Panc1 (cell line): ENCODE data around the gene ABHD14A. TPM values are rescaled to one million over a fixed set of nuclear protein-coding genes. Genes with fewer than 3 reads are reported as not detected.

ENCODE experiments used
- ATAC-seq: fragments of 200-7000 bp; cut with Tn5 transposase; 2 replicates; pipeline ENCODE4 v1.9.1; 2020; ENCODE audit warnings: mild to moderate bottlenecking, moderate library complexity
- BruUV-seq: library from RNA; stranded (reverse); fragments of 400-500 nt; replicated peaks from 2 replicates; lab custom pipeline; 2021; lab: Mats Ljungman, UMichigan
- CTCF ChIA-PET: fragments of 300-600 bp; sonication (Branson Sonifier 250); formaldehyde crosslinking; loops from one replicate; lab custom pipeline; 2022; ENCODE audit warnings: antibody characterized with exemption; lab: Charles Lee
- POLR2A ChIA-PET: fragments of 300-600 bp; sonication (Branson Sonifier 250); formaldehyde crosslinking; loops from one replicate; lab custom pipeline; 2022; ENCODE audit warnings: antibody characterized with exemption; lab: Charles Lee
- DNase-seq: peaks from one replicate; pipeline ENCODE4 v3.0.0-alpha.2; 2010; ENCODE audit warnings: low read depth, low spot score
- H3K27ac ChIP-seq: 2 replicates; pipeline ENCODE4 v1.5.1; 2011; ENCODE audit warnings: mild to moderate bottlenecking, low read length, inconsistent platforms
- H3K27me3 ChIP-seq: fragments of 200-500 bp; sonication (Bioruptor generic); 2 replicates; pipeline ENCODE4 v1.6.0; 2014; ENCODE audit warnings: low read length, inconsistent platforms; ENCODE audit not compliant: control insufficient read depth, insufficient read depth
- H3K36me3 ChIP-seq: fragments of 200-500 bp; sonication (Bioruptor generic); 2 replicates; pipeline ENCODE4 v1.5.1; 2014; ENCODE audit warnings: inconsistent platforms, mild to moderate bottlenecking, low read length, moderate library complexity; ENCODE audit not compliant: control insufficient read depth, insufficient read depth
- H3K4me1 ChIP-seq: 2 replicates; pipeline ENCODE4 v1.5.1; 2011; ENCODE audit warnings: inconsistent platforms, mild to moderate bottlenecking, low read length, moderate library complexity; ENCODE audit not compliant: control insufficient read depth, insufficient read depth
- H3K4me3 ChIP-seq, 2 experiments: 2 replicates each; pipeline ENCODE4 v1.5.1; 2011 to 2012; ENCODE audit warnings: low read depth in 2 of 2, low read length in 2 of 2, mild to moderate bottlenecking in 2 of 2, inconsistent platforms in 1 of 2, moderate library complexity in 1 of 2
- H3K9me3 ChIP-seq: fragments of 200-500 bp; sonication (Bioruptor generic); 2 replicates; pipeline ENCODE4 v1.5.1; 2014; ENCODE audit warnings: low read depth, mild to moderate bottlenecking, inconsistent platforms, low read length, moderate library complexity; ENCODE audit not compliant: control insufficient read depth, insufficient read depth
- POLR2AphosphoS5 ChIP-seq: IDR thresholded peaks from 2 replicates; pipeline ENCODE4 v1.6.1; 2012; ENCODE audit warnings: mild to moderate bottlenecking, low read depth, low read length, moderate library complexity
- SIN3A ChIP-seq: IDR thresholded peaks from 2 replicates; pipeline ENCODE4 v1.6.1; 2012; ENCODE audit warnings: low read depth, mild to moderate bottlenecking, low read length, moderate library complexity, borderline replicate concordance; ENCODE audit not compliant: insufficient read depth
- TCF7L2 ChIP-seq: IDR thresholded peaks from 2 replicates; pipeline ENCODE4 v1.6.1; 2011; ENCODE audit warnings: mild to moderate bottlenecking, low read depth, low read length, inconsistent platforms
- in situ Hi-C: cut with HindIII; loops from 2 replicates; pipeline ENCODE4 v1.10.0; 2016; ENCODE audit warnings: low sequenced_read_pairs, low pct_unique_long_range_greater_than_20kb
- intact Hi-C: fragments of 100-400 bp; cut with micrococcal nuclease; formaldehyde crosslinking; loops from one replicate; pipeline ENCODE4 v1.10.0; 2022; ENCODE audit not compliant: unreplicated experiment
- total RNA-seq: library from RNA; stranded (reverse); gene quantifications from one replicate; pipeline ENCODE4 v1.2.1, GENCODE V29; 2021; ENCODE audit not compliant: unreplicated experiment
- TF ChIP-seq, protein P1 (sequence below), 2 experiments: IDR thresholded peaks; 2 replicates each; pipeline ENCODE4 v1.6.1; 2011 to 2012; ENCODE audit warnings: low read depth in 2 of 2, control low read depth in 1 of 2, low read length in 1 of 2, mild to moderate bottlenecking in 1 of 2, moderate library complexity in 1 of 2; ENCODE audit not compliant: insufficient read depth in 1 of 2
- TF ChIP-seq, protein P2 (sequence below): fragments of 450-650 bp; IDR thresholded peaks from 2 replicates; pipeline ENCODE4 v1.5.1; 2017; ENCODE audit warnings: mild to moderate bottlenecking

Gene ABHD14A
- total RNA-seq, 1 experiment from 2014 or later, result 11.3 TPM

DNA sequence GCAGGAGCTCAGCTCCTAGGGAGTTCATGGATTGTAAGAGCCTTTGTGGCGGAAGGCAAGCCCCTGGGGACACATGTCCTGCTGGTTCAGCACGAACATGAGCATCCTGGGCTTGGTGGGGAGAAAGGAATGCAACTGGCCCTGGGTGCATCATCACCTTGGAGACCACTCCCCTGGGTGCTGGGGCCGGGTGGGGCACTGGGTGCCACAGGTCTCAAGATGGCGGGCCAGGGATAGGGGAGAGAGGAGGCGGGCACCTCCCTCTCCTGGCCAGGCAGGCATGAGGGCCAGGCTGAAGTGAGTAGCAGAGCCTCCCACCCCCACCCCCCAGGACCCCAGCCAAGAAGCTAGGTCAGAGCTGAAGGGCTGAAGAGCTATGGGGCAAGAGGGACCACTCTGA is 8.4 kb upstream of the ABHD14A start:
- in situ Hi-C loops (no loop called here), intact Hi-C loops (no loop called here)
- no peaks in the 10 kb centered on the region for H3K9me3 ChIP-seq
- H3K27ac ChIP-seq, result peak overlapping the region; percentile 69
- POLR2A ChIA-PET, result no interaction called here
- no peak for DNase-seq
- peak overlapping the region; percentile 58 to 71 for H3K4me3 ChIP-seq
- BruUV-seq, result no TSS peak
- CTCF ChIA-PET, result no interaction called here
- H3K4me1 ChIP-seq, result peaks cover 12% of the 10 kb centered on the region
- TF ChIP-seq TCF7L2 (no peak), POLR2AphosphoS5 (no peak), SIN3A (no peak)
- TF ChIP-seq, protein P1, sequence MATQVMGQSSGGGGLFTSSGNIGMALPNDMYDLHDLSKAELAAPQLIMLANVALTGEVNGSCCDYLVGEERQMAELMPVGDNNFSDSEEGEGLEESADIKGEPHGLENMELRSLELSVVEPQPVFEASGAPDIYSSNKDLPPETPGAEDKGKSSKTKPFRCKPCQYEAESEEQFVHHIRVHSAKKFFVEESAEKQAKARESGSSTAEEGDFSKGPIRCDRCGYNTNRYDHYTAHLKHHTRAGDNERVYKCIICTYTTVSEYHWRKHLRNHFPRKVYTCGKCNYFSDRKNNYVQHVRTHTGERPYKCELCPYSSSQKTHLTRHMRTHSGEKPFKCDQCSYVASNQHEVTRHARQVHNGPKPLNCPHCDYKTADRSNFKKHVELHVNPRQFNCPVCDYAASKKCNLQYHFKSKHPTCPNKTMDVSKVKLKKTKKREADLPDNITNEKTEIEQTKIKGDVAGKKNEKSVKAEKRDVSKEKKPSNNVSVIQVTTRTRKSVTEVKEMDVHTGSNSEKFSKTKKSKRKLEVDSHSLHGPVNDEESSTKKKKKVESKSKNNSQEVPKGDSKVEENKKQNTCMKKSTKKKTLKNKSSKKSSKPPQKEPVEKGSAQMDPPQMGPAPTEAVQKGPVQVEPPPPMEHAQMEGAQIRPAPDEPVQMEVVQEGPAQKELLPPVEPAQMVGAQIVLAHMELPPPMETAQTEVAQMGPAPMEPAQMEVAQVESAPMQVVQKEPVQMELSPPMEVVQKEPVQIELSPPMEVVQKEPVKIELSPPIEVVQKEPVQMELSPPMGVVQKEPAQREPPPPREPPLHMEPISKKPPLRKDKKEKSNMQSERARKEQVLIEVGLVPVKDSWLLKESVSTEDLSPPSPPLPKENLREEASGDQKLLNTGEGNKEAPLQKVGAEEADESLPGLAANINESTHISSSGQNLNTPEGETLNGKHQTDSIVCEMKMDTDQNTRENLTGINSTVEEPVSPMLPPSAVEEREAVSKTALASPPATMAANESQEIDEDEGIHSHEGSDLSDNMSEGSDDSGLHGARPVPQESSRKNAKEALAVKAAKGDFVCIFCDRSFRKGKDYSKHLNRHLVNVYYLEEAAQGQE (IDR thresholded peaks at IDR 0.05; ENCODE audit: insufficient read depth in 1 of 2, low read depth in 2 of 2, low read length in 1 of 2), result no peak
- TF ChIP-seq, protein P2, sequence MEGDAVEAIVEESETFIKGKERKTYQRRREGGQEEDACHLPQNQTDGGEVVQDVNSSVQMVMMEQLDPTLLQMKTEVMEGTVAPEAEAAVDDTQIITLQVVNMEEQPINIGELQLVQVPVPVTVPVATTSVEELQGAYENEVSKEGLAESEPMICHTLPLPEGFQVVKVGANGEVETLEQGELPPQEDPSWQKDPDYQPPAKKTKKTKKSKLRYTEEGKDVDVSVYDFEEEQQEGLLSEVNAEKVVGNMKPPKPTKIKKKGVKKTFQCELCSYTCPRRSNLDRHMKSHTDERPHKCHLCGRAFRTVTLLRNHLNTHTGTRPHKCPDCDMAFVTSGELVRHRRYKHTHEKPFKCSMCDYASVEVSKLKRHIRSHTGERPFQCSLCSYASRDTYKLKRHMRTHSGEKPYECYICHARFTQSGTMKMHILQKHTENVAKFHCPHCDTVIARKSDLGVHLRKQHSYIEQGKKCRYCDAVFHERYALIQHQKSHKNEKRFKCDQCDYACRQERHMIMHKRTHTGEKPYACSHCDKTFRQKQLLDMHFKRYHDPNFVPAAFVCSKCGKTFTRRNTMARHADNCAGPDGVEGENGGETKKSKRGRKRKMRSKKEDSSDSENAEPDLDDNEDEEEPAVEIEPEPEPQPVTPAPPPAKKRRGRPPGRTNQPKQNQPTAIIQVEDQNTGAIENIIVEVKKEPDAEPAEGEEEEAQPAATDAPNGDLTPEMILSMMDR, result no peak
- ATAC-seq, result no peak
- no peaks in the 10 kb centered on the region for H3K27me3 ChIP-seq
- no peaks in the 10 kb centered on the region for H3K36me3 ChIP-seq

DNA sequence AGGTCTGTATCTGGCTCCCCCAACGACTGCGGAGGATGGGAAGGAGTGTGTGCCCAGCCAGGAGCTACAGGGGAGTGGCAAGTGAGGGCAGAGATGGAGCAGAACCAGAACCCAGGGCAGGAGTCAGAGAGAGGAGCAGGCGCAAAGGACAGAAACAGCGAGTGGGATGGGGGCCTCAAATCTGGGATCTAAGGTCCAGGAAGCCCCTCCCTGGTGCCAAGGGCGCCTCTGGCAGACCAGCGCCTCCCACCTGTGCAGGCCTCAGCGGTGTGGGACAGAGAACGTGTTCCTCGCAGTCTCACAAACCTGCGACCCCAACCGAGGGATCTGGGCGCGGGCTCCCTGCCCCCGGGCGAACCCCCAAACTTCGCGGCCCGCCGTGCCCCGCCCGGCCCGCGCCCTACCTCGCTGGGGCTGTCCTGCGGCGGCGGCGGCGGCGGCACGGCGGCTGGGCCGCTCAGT is 7.9 kb upstream of the ABHD14A start:
- Histone ChIP-seq H3K9me3 (no peaks in the 10 kb centered on the region), H3K4me3 (peak overlapping the region; percentile 58 to 71), H3K27me3 (no peaks in the 10 kb centered on the region), H3K36me3 (no peaks in the 10 kb centered on the region), H3K27ac (peak overlapping the region; percentile 69), H3K4me1 (peaks cover 12% of the 10 kb centered on the region)
- in situ Hi-C loops (no loop called here), intact Hi-C loops (no loop called here)
- DNase-seq, result no peak
- no TSS peak for BruUV-seq
- ATAC-seq, result peak; percentile 32
- CTCF ChIA-PET, result no interaction called here
- POLR2A ChIA-PET, result interaction anchor here (1.2 kb wide), 1 partner anchor 245 kb away, joined by 3 read pairs; no protein-coding TSS in a partner anchor
- TF ChIP-seq, protein P2, result no peak
- TF ChIP-seq, protein P1 (IDR thresholded peaks at IDR 0.05; ENCODE audit: insufficient read depth in 1 of 2, low read depth in 2 of 2, low read length in 1 of 2), result no peak
- TF ChIP-seq SIN3A (no peak), TCF7L2 (no peak), POLR2AphosphoS5 (no peak)
